IMR-90 (cell line): ENCODE results near the gene PPP1R10. TPM values are rescaled to one million over a fixed set of nuclear protein-coding genes. Genes with fewer than 3 reads are reported as not detected.

Experiments used
- ATAC-seq: fragments of 200-7000 bp; cut with Tn5 transposase; 2 replicates; pipeline ENCODE4 v1.9.1; 2020; ENCODE audit warnings: low read depth, mild to moderate bottlenecking, moderate library complexity
- BruUV-seq: library from RNA; stranded (reverse); fragments of 400-500 nt; replicated peaks from 2 replicates; lab custom pipeline; 2021; lab: Mats Ljungman, UMichigan
- CTCF ChIA-PET: fragments of 300-600 bp; formaldehyde crosslinking; extraction: SDS; loops from one replicate; lab custom pipeline; 2021; ENCODE audit warnings: antibody characterized with exemption; lab: Yijun Ruan, JAX
- POLR2A ChIA-PET: fragments of 300-600 bp; sonication (Branson Sonifier 250); formaldehyde crosslinking; loops from one replicate; lab custom pipeline; 2022; ENCODE audit warnings: antibody characterized with exemption; ENCODE audit not compliant: unreplicated experiment; lab: Charles Lee
- DNase-seq: peaks from one replicate; pipeline ENCODE4 v3.0.0; 2013
- H2AFZ ChIP-seq: replicated peaks from 2 replicates; pipeline ENCODE3; 2013; ENCODE audit warnings: low read length, mild to moderate bottlenecking; ENCODE audit not compliant: poor library complexity
- H2AK5ac ChIP-seq: 2 replicates; pipeline ENCODE4 v1.6.1; 2013; ENCODE audit warnings: low read depth, low read length, inconsistent platforms
- H2AK9ac ChIP-seq: replicated peaks from 2 replicates; pipeline ENCODE3; 2013; ENCODE audit warnings: mild to moderate bottlenecking, low read depth, low read length, moderate library complexity; ENCODE audit not compliant: poor library complexity
- H2BK120ac ChIP-seq: 2 replicates; pipeline ENCODE4 v1.6.1; 2013; ENCODE audit warnings: low read depth, low read length, inconsistent platforms
- H2BK15ac ChIP-seq: 3 replicates; pipeline ENCODE4 v1.6.1; 2013; ENCODE audit warnings: low read depth, low read length, inconsistent platforms
- H2BK20ac ChIP-seq: 2 replicates; pipeline ENCODE4 v1.6.1; 2013; ENCODE audit warnings: low read depth, mild to moderate bottlenecking, inconsistent platforms, low read length, moderate library complexity
- H2BK5ac ChIP-seq: 2 replicates; pipeline ENCODE4 v1.6.1; 2013; ENCODE audit warnings: mild to moderate bottlenecking, low read depth, low read length, inconsistent platforms; ENCODE audit not compliant: poor library complexity, severe bottlenecking
- H3K14ac ChIP-seq: replicated peaks from 2 replicates; pipeline ENCODE4 v1.6.1; 2013; ENCODE audit warnings: low read depth, low read length, inconsistent platforms
- H3K18ac ChIP-seq: 2 replicates; pipeline ENCODE4 v1.6.1; 2013; ENCODE audit warnings: low read depth, low read length, control low read depth
- H3K23ac ChIP-seq: 2 replicates; pipeline ENCODE4 v1.6.1; 2013; ENCODE audit warnings: low read depth, low read length, inconsistent platforms
- H3K27ac ChIP-seq: 2 replicates; pipeline ENCODE4 v1.5.1; 2013; ENCODE audit warnings: mild to moderate bottlenecking, control low read depth, low read length; ENCODE audit not compliant: insufficient read depth
- H3K27me3 ChIP-seq: 2 replicates; pipeline ENCODE4 v1.6.1; 2013; ENCODE audit warnings: low read length; ENCODE audit not compliant: control insufficient read depth, insufficient read depth
- H3K36me3 ChIP-seq: 2 replicates; pipeline ENCODE4 v1.6.1; 2013; ENCODE audit warnings: low read length, mixed read lengths; ENCODE audit not compliant: control insufficient read depth, insufficient read depth
- H3K4ac ChIP-seq: 2 replicates; pipeline ENCODE4 v1.6.1; 2013; ENCODE audit warnings: low read depth, low read length, inconsistent platforms
- H3K4me1 ChIP-seq: 2 replicates; pipeline ENCODE4 v1.6.1; 2013; ENCODE audit warnings: low read length, mixed read lengths; ENCODE audit not compliant: control insufficient read depth, insufficient read depth
- H3K4me2 ChIP-seq: 2 replicates; pipeline ENCODE4 v1.6.1; 2013; ENCODE audit warnings: low read depth, mild to moderate bottlenecking, control low read depth, low read length, moderate library complexity
- H3K4me3 ChIP-seq: 2 replicates; pipeline ENCODE4 v1.5.1; 2013; ENCODE audit warnings: low read depth, mild to moderate bottlenecking, control low read depth, low read length, moderate library complexity; ENCODE audit not compliant: insufficient read depth
- H3K56ac ChIP-seq: 2 replicates; pipeline ENCODE4 v1.6.1; 2013; ENCODE audit warnings: low read length, inconsistent platforms; ENCODE audit not compliant: insufficient read depth; ENCODE audit errors: extremely low read depth
- H3K79me1 ChIP-seq, 2 experiments: 2 replicates each; pipeline ENCODE4 v1.6.1; 2013; ENCODE audit warnings: low read length in 2 of 2, inconsistent platforms in 1 of 2, low read depth in 1 of 2
- H3K9ac ChIP-seq: 2 replicates; pipeline ENCODE4 v1.6.1; 2013; ENCODE audit warnings: low read depth, low read length, control low read depth
- H3K9me1 ChIP-seq: 2 replicates; pipeline ENCODE4 v1.6.1; 2013; ENCODE audit warnings: low read length, inconsistent platforms; ENCODE audit not compliant: insufficient read depth
- H3K9me3 ChIP-seq: 2 replicates; pipeline ENCODE4 v1.6.1; 2013; ENCODE audit warnings: low read length; ENCODE audit not compliant: control insufficient read depth, insufficient read depth
- H4K20me1 ChIP-seq: 2 replicates; pipeline ENCODE4 v1.6.1; 2013; ENCODE audit warnings: low read length, inconsistent platforms; ENCODE audit not compliant: insufficient read depth
- H4K5ac ChIP-seq: 2 replicates; pipeline ENCODE4 v1.6.1; 2013; ENCODE audit warnings: mild to moderate bottlenecking, low read depth, low read length, control low read depth
- H4K8ac ChIP-seq, 2 experiments: 2 replicates each; pipeline ENCODE4 v1.6.1; 2013; ENCODE audit warnings: low read depth in 2 of 2, low read length in 2 of 2, control low read depth in 1 of 2, inconsistent platforms in 1 of 2
- H4K91ac ChIP-seq: 2 replicates; pipeline ENCODE4 v1.6.1; 2013; ENCODE audit warnings: low read depth, low read length, inconsistent platforms; ENCODE audit not compliant: insufficient read depth
- CEBPB ChIP-seq: IDR thresholded peaks from 2 replicates; pipeline ENCODE4 v1.6.1; 2012; ENCODE audit warnings: low read depth, low read length, improper control_type of control experiment
- CHD1 ChIP-seq: IDR thresholded peaks from 2 replicates; pipeline ENCODE4 v1.6.1; 2012; ENCODE audit warnings: low read depth, low read length, improper control_type of control experiment
- ELK1 ChIP-seq: fragments of 150-350 bp; IDR thresholded peaks from 2 replicates; pipeline ENCODE4 v1.6.1; 2016; ENCODE audit warnings: low read depth, mild to moderate bottlenecking, low read length, moderate library complexity, borderline replicate concordance
- FOS ChIP-seq: fragments of 150-350 bp; IDR thresholded peaks from 2 replicates; pipeline ENCODE4 v1.6.1; 2016; ENCODE audit warnings: low read depth, low read length
- NFE2L2 ChIP-seq: fragments of 150-350 bp; IDR thresholded peaks from 2 replicates; pipeline ENCODE4 v1.6.1; 2016; ENCODE audit warnings: low read depth, mild to moderate bottlenecking, low read length
- POLR2A ChIP-seq: IDR thresholded peaks from 2 replicates; pipeline ENCODE4 v1.6.1; 2012; ENCODE audit warnings: mild to moderate bottlenecking, low read depth, low read length
- RAD21 ChIP-seq: IDR thresholded peaks from 2 replicates; pipeline ENCODE4 v1.6.1; 2012; ENCODE audit warnings: low read length, improper control_type of control experiment
- RCOR1 ChIP-seq: IDR thresholded peaks from 2 replicates; pipeline ENCODE4 v1.6.1; 2012; ENCODE audit warnings: mild to moderate bottlenecking, low read length, improper control_type of control experiment; ENCODE audit not compliant: insufficient replicate concordance
- RFX5 ChIP-seq: IDR thresholded peaks from 2 replicates; pipeline ENCODE4 v1.8.0; 2012; ENCODE audit warnings: low read depth, mild to moderate bottlenecking, low read length, moderate library complexity
- USF2 ChIP-seq: fragments of 150-350 bp; IDR thresholded peaks from 2 replicates; pipeline ENCODE4 v1.6.1; 2017; ENCODE audit warnings: mild to moderate bottlenecking, antibody characterized with exemption, low read length, low read depth
- WGBS, 2 experiments: methylation state at CpG; one replicate each; pipeline versions ENCODE4 v1.1.5 to v1.1.7; 2013; ENCODE audit warnings: missing lambda C conversion rate in 2 of 2; ENCODE audit not compliant: insufficient read length in 1 of 2; ENCODE audit errors: extremely low coverage in 2 of 2; 5-methylcytosine and 5-hydroxymethylcytosine counted together
- dilution Hi-C: fragments of 300-500 bp; cut with HindIII; formaldehyde crosslinking; loops from one replicate; pipeline ENCODE4 v1.14.3; 2018; ENCODE audit warnings: low sequenced_read_pairs; ENCODE audit not compliant: unreplicated experiment
- in situ Hi-C: fragments of 300-500 bp; cut with MboI; formaldehyde crosslinking; loops from 3 replicates; pipeline ENCODE4 v1.14.3; 2019; ENCODE audit warnings: low sequenced_read_pairs, inconsistent platforms, mixed read lengths
- intact Hi-C: fragments of 100-400 bp; cut with micrococcal nuclease; formaldehyde crosslinking; loops from 2 replicates; pipeline ENCODE4 v1.10.0; 2022
- polyA plus RNA-seq, 3 experiments: library from polyadenylated mRNA; depleted of rRNA; stranded (reverse); fragments of >200 nt; gene quantifications; 2 replicates each; pipeline ENCODE4 v1.2.3, GENCODE V29; 2012; ENCODE audit warnings: low replicate concordance in 1 of 3
- total RNA-seq: library from RNA; depleted of rRNA; stranded (reverse); fragments of >200 nt; gene quantifications from 2 replicates; pipeline ENCODE4 v1.2.3, GENCODE V29; 2012

Gene PPP1R10
- total and polyA plus RNA-seq, 2 of the 4 experiments (the other 2 are of a cell fraction), result 18.8 to 21.2 TPM

- Histone ChIP-seq H3K4me3 (no peak overlapping the region), H2BK120ac (no peak overlapping the region), H2BK15ac (no peak overlapping the region), H3K4me2 (no peak overlapping the region), H3K9me3 (no peaks in the 10 kb centered on the region), H3K23ac (no peak overlapping the region), H3K56ac (no peak overlapping the region), H2BK5ac (no peak overlapping the region), H2BK20ac (no peak overlapping the region), H3K4ac (no peak overlapping the region), H3K27me3 (no peaks in the 10 kb centered on the region), H2AK9ac (no peak overlapping the region), H2AK5ac (no peak overlapping the region), H3K27ac (no peak overlapping the region), H3K18ac (no peak overlapping the region), H3K9ac (no peak overlapping the region), H3K14ac (no peak overlapping the region), H4K8ac (no peak overlapping the region), H2AFZ (no peak overlapping the region), H3K79me1 (peaks cover 12 to 41% of the 10 kb centered on the region in 2 experiments; a peak in 3 of 4 replicates), H4K5ac (no peak overlapping the region), H4K20me1 (peaks cover 58% of the 10 kb centered on the region), H3K36me3 (peaks cover 65% of the 10 kb centered on the region), H3K9me1 (0 out of 2 replicates have a peak, but pooled peaks cover 5% of the 10 kb centered on the region), H3K4me1 (no peaks in the 10 kb centered on the region), H4K91ac (no peak overlapping the region)
- no peak for TF ChIP-seq POLR2A
- TF ChIP-seq RAD21, result no peak
- no peak for TF ChIP-seq CHD1
- no peak for TF ChIP-seq RCOR1
- TF ChIP-seq ELK1, result no peak
- TF ChIP-seq FOS, result no peak
- no peak for TF ChIP-seq NFE2L2
- TF ChIP-seq RFX5, result no peak
- TF ChIP-seq USF2, result no peak
- TF ChIP-seq CEBPB, result no peak
- DNase-seq (no peak), ATAC-seq (no peak)
- ChIA-PET CTCF (no interaction called here), POLR2A (interaction anchor here (2.2 kb wide), 1 partner anchor 13 kb away, joined by 8 read pairs; no protein-coding TSS in a partner anchor)
- 89% methylated on average over 5 of the region's 39 CpGs; no CpG with 5 or more reads in 1 of the 2 experiments for WGBS, 2 experiments
- in situ Hi-C loops, result no loop called here
- BruUV-seq, result no TSS peak
- dilution Hi-C loops, result no loop called here
- intact Hi-C loops, result no loop called here
These were observed 15.0 kb downstream of the PPP1R10 start for GRCh38 chr6:30601815-30602641.
